AG20443 (cell line): Measurements from ENCODE around the gene NCF4.

ENCODE experiments used
- DNase-seq: peaks from one replicate; pipeline ENCODE4 v3.0.0; 2012; ENCODE audit warnings: low spot score, mixed read lengths

Gene NCF4

GRCh38 chr22:36922105-36922608 lies 61.4 kb downstream of the NCF4 start:
- peak; percentile 50 for DNase-seq

- no peak for DNase-seq
Observed at GRCh38 chr22:36922711-36923110, 61.9 kb downstream of the NCF4 start.

GRCh38 chr22:36923131-36923788 lies 62.5 kb downstream of the NCF4 start:
- DNase-seq: no peak

- DNase-seq: no peak
Observed at GRCh38 chr22:36924151-36924698, 63.4 kb downstream of the NCF4 start.

- DNase-seq: peak; percentile 65
Observed at GRCh38 chr22:36925388-36926290, 64.8 kb downstream of the NCF4 start.

GRCh38 chr22:36926309-36926708 lies 65.5 kb downstream of the NCF4 start:
- DNase-seq: no peak

GRCh38 chr22:36926721-36927435 lies 66.1 kb downstream of the NCF4 start:
- DNase-seq: no peak
